Smooth muscle cell (in vitro differentiated cells): ENCODE measurements around the gene DST. TPM values are rescaled to one million over a fixed set of nuclear protein-coding genes. Genes with fewer than 3 reads are reported as not detected.

Experiments used
- DNase-seq: peaks from one replicate; lab custom pipeline; 2025; ENCODE audit not compliant: unreplicated experiment; lab: John Stamatoyannopoulos, UW
- H2AFZ ChIP-seq: fragments of 200-600 bp; sonication (generic); 2 replicates; pipeline ENCODE4 v1.6.0; 2016; ENCODE audit warnings: antibody characterized with exemption, low read depth, mild to moderate bottlenecking
- H3F3A ChIP-seq: fragments of 200-600 bp; sonication (generic); 2 replicates; pipeline ENCODE4 v1.6.0; 2017; ENCODE audit warnings: antibody characterized with exemption, low read depth
- H3K27ac ChIP-seq: fragments of 200-600 bp; sonication (generic); 2 replicates; pipeline ENCODE4 v1.5.1; 2016; ENCODE audit warnings: low read depth, mild to moderate bottlenecking
- H3K27me3 ChIP-seq: fragments of 200-600 bp; sonication (generic); 2 replicates; pipeline ENCODE4 v1.6.1; 2016; ENCODE audit warnings: low read depth, mild to moderate bottlenecking
- H3K36me3 ChIP-seq: fragments of 200-600 bp; sonication (generic); 2 replicates; pipeline ENCODE4 v1.5.1; 2016; ENCODE audit warnings: low read depth
- H3K4me1 ChIP-seq: fragments of 200-600 bp; sonication (generic); 2 replicates; pipeline ENCODE4 v1.5.1; 2016; ENCODE audit warnings: low read depth
- H3K4me2 ChIP-seq: fragments of 200-600 bp; sonication (generic); 2 replicates; pipeline ENCODE4 v1.6.0; 2016; ENCODE audit warnings: mild to moderate bottlenecking
- H3K4me3 ChIP-seq: fragments of 200-600 bp; sonication (generic); 2 replicates; pipeline ENCODE4 v1.5.1; 2016; ENCODE audit warnings: mild to moderate bottlenecking
- H3K79me2 ChIP-seq: fragments of 200-600 bp; sonication (generic); 2 replicates; pipeline ENCODE4 v1.6.0; 2016; ENCODE audit warnings: low read depth, mild to moderate bottlenecking
- H3K9ac ChIP-seq: fragments of 200-600 bp; sonication (generic); 2 replicates; pipeline ENCODE4 v1.6.0; 2016; ENCODE audit warnings: low read depth
- H3K9me3 ChIP-seq: fragments of 200-600 bp; sonication (generic); replicated peaks from 2 replicates; pipeline ENCODE4 v1.5.1; 2016; ENCODE audit warnings: low read depth
- H4K20me1 ChIP-seq: fragments of 200-600 bp; sonication (generic); 2 replicates; pipeline ENCODE4 v1.6.0; 2016; ENCODE audit warnings: low read depth
- WGBS: methylation state at CpG from one replicate; pipeline ENCODE4 v1.1.7; 2016; ENCODE audit warnings: low lambda C conversion rate; 5-methylcytosine and 5-hydroxymethylcytosine counted together
- polyA plus RNA-seq: library from polyadenylated mRNA; unstranded; fragments of >200 nt; fragmentation: Nextera tagmentation; extraction: Ambion mirVana; gene quantifications from 2 replicates; pipeline ENCODE4 v1.2.1, GENCODE V29; 2016
- total RNA-seq: library from RNA; depleted of rRNA; stranded (reverse); fragments of >200 nt; gene quantifications from 2 replicates; pipeline ENCODE4 v1.2.3, GENCODE V29; 2014
- TF ChIP-seq, protein P1 (sequence below): fragments of 200-600 bp; sonication (generic); IDR thresholded peaks from 2 replicates; pipeline ENCODE4 v1.5.1; 2017; ENCODE audit warnings: borderline replicate concordance, mild to moderate bottlenecking, antibody characterized with exemption; ENCODE audit not compliant: insufficient read depth, poor library complexity, severe bottlenecking

DST gene
- total and polyA plus RNA-seq, 2 experiments from 2014 or later, result 17.1 to 186 TPM

DNA sequence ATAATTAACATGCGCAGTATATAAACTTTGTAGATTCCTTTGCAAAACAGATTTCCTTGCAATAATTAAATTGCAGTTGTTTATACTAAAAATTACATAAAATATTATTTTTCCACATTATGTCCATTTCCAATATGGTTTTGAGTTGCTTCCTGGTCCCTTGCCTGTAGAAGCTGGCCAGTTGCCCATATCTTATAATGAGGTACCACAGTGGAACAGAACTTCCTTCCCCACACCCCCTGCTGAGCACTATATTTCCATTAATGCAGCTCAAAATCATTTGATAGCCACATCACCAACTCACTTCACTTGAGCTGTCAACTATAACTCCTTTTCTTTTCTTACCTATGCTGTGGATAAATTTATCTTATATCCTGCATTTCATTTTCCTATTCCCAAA, 194.6 kb downstream of the DST start:
- no peak overlapping the region for H3K4me3 ChIP-seq
- TF ChIP-seq, protein P1, sequence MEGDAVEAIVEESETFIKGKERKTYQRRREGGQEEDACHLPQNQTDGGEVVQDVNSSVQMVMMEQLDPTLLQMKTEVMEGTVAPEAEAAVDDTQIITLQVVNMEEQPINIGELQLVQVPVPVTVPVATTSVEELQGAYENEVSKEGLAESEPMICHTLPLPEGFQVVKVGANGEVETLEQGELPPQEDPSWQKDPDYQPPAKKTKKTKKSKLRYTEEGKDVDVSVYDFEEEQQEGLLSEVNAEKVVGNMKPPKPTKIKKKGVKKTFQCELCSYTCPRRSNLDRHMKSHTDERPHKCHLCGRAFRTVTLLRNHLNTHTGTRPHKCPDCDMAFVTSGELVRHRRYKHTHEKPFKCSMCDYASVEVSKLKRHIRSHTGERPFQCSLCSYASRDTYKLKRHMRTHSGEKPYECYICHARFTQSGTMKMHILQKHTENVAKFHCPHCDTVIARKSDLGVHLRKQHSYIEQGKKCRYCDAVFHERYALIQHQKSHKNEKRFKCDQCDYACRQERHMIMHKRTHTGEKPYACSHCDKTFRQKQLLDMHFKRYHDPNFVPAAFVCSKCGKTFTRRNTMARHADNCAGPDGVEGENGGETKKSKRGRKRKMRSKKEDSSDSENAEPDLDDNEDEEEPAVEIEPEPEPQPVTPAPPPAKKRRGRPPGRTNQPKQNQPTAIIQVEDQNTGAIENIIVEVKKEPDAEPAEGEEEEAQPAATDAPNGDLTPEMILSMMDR, result no peak
- H3K9me3 ChIP-seq, result no peaks in the 10 kb centered on the region
- 95% methylated on average over 1 of the region's 1 CpG for WGBS
- DNase-seq, result no peak
- no peaks in the 10 kb centered on the region for H3F3A ChIP-seq
- H3K4me1 ChIP-seq, result no peaks in the 10 kb centered on the region
- H3K4me2 ChIP-seq, result no peak overlapping the region
- no peaks in the 10 kb centered on the region for H4K20me1 ChIP-seq
- no peaks in the 10 kb centered on the region for H3K36me3 ChIP-seq
- H3K27me3 ChIP-seq, result no peaks in the 10 kb centered on the region
- no peak overlapping the region for H2AFZ ChIP-seq
- H3K27ac ChIP-seq, result no peak overlapping the region
- H3K9ac ChIP-seq, result no peak overlapping the region
- H3K79me2 ChIP-seq, result no peaks in the 10 kb centered on the region

DNA sequence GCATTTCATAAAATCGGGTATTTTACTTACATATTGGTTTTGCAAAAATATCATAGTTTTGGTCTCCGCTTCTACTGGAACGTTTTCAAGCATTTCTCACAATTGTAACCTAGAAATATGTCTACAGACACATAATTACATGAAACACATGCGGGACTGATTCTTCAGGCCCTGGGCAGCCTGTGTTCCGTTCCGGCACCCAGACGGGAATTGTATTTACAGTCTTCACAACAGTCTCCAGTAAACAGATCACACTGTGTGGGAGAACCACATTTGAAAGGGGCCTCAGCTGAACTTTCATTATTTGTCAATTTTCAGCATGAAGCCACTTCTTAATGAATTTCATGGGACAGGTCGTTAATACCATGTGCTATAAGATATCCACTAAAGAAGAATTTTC, 196.9 kb downstream of the DST start:
- no peaks in the 10 kb centered on the region for H3F3A ChIP-seq
- TF ChIP-seq, protein P1, result no peak
- no peak overlapping the region for H3K4me2 ChIP-seq
- H3K4me1 ChIP-seq, result no peaks in the 10 kb centered on the region
- no peak overlapping the region for H2AFZ ChIP-seq
- no peak overlapping the region for H3K27ac ChIP-seq
- H3K79me2 ChIP-seq, result no peaks in the 10 kb centered on the region
- no peak overlapping the region for H3K9ac ChIP-seq
- no peaks in the 10 kb centered on the region for H3K27me3 ChIP-seq
- H3K4me3 ChIP-seq, result no peak overlapping the region
- H3K36me3 ChIP-seq, result no peaks in the 10 kb centered on the region
- no peaks in the 10 kb centered on the region for H3K9me3 ChIP-seq
- no peak for DNase-seq
- WGBS, result 90% methylated on average over 8 of the region's 8 CpGs
- H4K20me1 ChIP-seq, result no peaks in the 10 kb centered on the region

DNA sequence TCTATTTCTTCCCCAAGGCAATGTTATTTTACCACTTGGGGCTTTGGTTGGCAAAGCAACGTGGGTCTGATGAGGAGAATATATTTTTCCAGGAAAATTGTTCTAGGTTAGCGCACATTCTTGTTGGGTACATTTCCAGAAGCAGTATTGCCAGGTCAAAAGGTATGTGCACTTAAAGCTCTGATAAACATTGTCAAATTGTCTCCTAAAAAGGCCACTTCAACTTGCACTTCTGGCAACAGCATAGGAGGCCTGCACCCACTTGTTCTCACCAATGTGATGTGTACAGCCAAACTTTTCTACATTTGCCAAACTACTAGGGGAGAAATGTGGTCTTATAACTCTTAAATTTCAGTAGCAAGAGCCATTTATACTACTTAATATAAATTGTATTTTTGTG, 197.8 kb downstream of the DST start:
- Histone ChIP-seq H3K36me3 (no peaks in the 10 kb centered on the region), H3F3A (no peaks in the 10 kb centered on the region), H3K27me3 (no peaks in the 10 kb centered on the region), H3K4me2 (no peak overlapping the region), H3K4me3 (no peak overlapping the region), H4K20me1 (no peaks in the 10 kb centered on the region), H3K4me1 (no peaks in the 10 kb centered on the region), H3K9ac (no peak overlapping the region), H3K27ac (no peak overlapping the region), H2AFZ (no peak overlapping the region), H3K79me2 (no peaks in the 10 kb centered on the region), H3K9me3 (no peaks in the 10 kb centered on the region)
- TF ChIP-seq, protein P1, result no peak
- WGBS, result 92% methylated on average over 2 of the region's 2 CpGs
- DNase-seq, result no peak

DNA sequence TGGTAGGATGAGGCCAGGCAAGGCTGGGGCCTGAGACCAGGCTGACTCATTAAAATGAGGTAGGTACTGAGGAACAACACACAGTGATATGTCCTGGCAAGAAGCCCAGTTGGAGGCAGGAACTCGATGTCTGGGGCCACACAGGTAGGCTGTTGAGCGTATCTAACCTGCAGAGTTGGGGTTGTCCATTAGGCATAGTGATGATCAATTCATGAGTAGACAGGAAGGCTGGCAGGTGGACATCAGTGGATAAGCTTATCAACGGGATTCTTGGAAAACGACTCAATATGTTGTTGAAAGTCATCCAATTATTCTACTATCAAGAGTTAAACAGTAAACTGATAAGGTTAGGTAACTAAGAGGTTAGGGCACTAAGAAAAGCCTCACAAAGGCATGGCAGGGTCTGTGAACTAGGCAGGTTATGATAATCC, 202.1 kb downstream of the DST start:
- 93% methylated on average over 4 of the region's 4 CpGs for WGBS
- Histone ChIP-seq H3F3A (no peaks in the 10 kb centered on the region), H3K79me2 (no peaks in the 10 kb centered on the region), H3K27ac (no peak overlapping the region), H2AFZ (no peak overlapping the region), H3K36me3 (no peaks in the 10 kb centered on the region), H3K4me1 (no peaks in the 10 kb centered on the region), H3K4me3 (no peak overlapping the region), H3K27me3 (no peaks in the 10 kb centered on the region), H3K9me3 (no peaks in the 10 kb centered on the region), H4K20me1 (no peaks in the 10 kb centered on the region), H3K9ac (no peak overlapping the region), H3K4me2 (no peak overlapping the region)
- TF ChIP-seq, protein P1, result no peak
- DNase-seq, result no peak
